Activated CD4-positive, alpha-beta T cell treated with anti-CD3 and anti-CD28 coated beads for 36 hours (primary cell): ENCODE data around the gene SBDS. TPM values are rescaled to one million over a fixed set of nuclear protein-coding genes. Genes with fewer than 3 reads are reported as not detected.
A peak's percentile ranks its signal among the peaks of the same experiment; 100 is the strongest.
"Not testable (repeated sequence)": the region's sequence is repeated elsewhere in the genome, so short reads cannot be mapped to it uniquely, and the experiment has no call there.

Experiments used
- ATAC-seq: fragments of 200-7000 bp; cut with Tn5 transposase; one replicate; pipeline ENCODE4 v1.10.0; 2021; ENCODE audit warnings: mild to moderate bottlenecking, moderate library complexity
- CTCF ChIA-PET: fragments of 350-600 bp; sonication (Branson Sonifier 250); formaldehyde crosslinking; loops from one replicate; lab custom pipeline; 2021; ENCODE audit warnings: antibody characterized with exemption; lab: Charles Lee
- POLR2A ChIA-PET: fragments of 350-600 bp; sonication (Branson Sonifier 250); formaldehyde crosslinking; loops from one replicate; lab custom pipeline; 2021; ENCODE audit warnings: antibody characterized with exemption, inconsistent platforms; lab: Charles Lee
- DNase-seq: peaks from one replicate; pipeline ENCODE4 v3.0.0-alpha.2; 2020
- H3K27ac Mint-ChIP-seq: one replicate; pipeline ENCODE4 v1.8.0; 2021; ENCODE audit warnings: mixed read lengths
- H3K27me3 Mint-ChIP-seq: one replicate; pipeline ENCODE4 v1.8.0; 2021; ENCODE audit warnings: mixed read lengths
- H3K36me3 Mint-ChIP-seq: one replicate; pipeline ENCODE4 v1.8.0; 2021; ENCODE audit warnings: low read depth, mixed read lengths
- H3K4me1 Mint-ChIP-seq: one replicate; pipeline ENCODE4 v1.8.0; 2021; ENCODE audit warnings: mixed read lengths
- H3K4me3 Mint-ChIP-seq: one replicate; pipeline ENCODE4 v1.8.0; 2021; ENCODE audit warnings: mild to moderate bottlenecking, moderate library complexity, mixed read lengths
- H3K9me3 Mint-ChIP-seq: one replicate; pipeline ENCODE4 v1.8.0; 2021; ENCODE audit warnings: low read depth, mixed read lengths
- intact Hi-C, 2 experiments: fragments of 100-400 bp; cut with DNase I in 1 of 2; cut with micrococcal nuclease in 1 of 2; formaldehyde crosslinking; loops; one replicate each; pipeline versions ENCODE4 v1.14.2 to v1.15.1; 2022 to 2024; cut with DNase I, micrococcal nuclease
- total RNA-seq, 2 experiments: library from RNA; stranded (reverse); gene quantifications; one replicate each; pipeline ENCODE4 v1.2.3, GENCODE V29; 2021

SBDS gene
- total RNA-seq, 2 experiments from 2014 or later: 53.8 to 66.0 TPM

GRCh38 chr7:67019562-67020390 is 24.4 kb upstream of the SBDS start:
- intact Hi-C loops: no loop called here
- H3K4me3 Mint-ChIP-seq: no peak overlapping the region
- H3K9me3 Mint-ChIP-seq: no peaks in the 10 kb centered on the region
- peaks cover 7% of the 10 kb centered on the region for H3K4me1 Mint-ChIP-seq
- ATAC-seq (peak; percentile 93), DNase-seq (no peak)
- H3K27me3 Mint-ChIP-seq: no peaks in the 10 kb centered on the region
- peak overlapping the region; percentile 74 for H3K27ac Mint-ChIP-seq
- H3K36me3 Mint-ChIP-seq: peaks cover 31% of the 10 kb centered on the region
- ChIA-PET POLR2A (interaction anchor here (0.9 kb wide), 1 partner anchor 25 kb away, joined by 4 read pairs; the partner anchor contains the start of gene SBDS), CTCF (interaction anchor here (0.6 to 1.0 kb wide), 3 partner anchors 21 to 40 kb away, joined by 3 to 4 read pairs (median 3); no protein-coding TSS in a partner anchor)

GRCh38 chr7:67018940-67019339 is 23.6 kb upstream of the SBDS start:
- Mint-ChIP-seq H3K27ac (no peak overlapping the region), H3K27me3 (no peaks in the 10 kb centered on the region), H3K4me1 (peaks cover 7% of the 10 kb centered on the region), H3K36me3 (peaks cover 34% of the 10 kb centered on the region), H3K4me3 (no peak overlapping the region), H3K9me3 (no peaks in the 10 kb centered on the region)
- ChIA-PET CTCF (no interaction called here), POLR2A (interaction anchor here (0.9 kb wide), 1 partner anchor 24 kb away, joined by 4 read pairs; the partner anchor contains the start of gene SBDS)
- DNase-seq: peak; percentile 18
- intact Hi-C loops: no loop called here
- ATAC-seq: peak; percentile 45

GRCh38 chr7:67017971-67018370 is 22.6 kb upstream of the SBDS start:
- H3K4me1 Mint-ChIP-seq, H3K4me3 Mint-ChIP-seq, H3K9me3 Mint-ChIP-seq, POLR2A ChIA-PET, CTCF ChIA-PET, H3K27ac Mint-ChIP-seq, intact Hi-C loops, H3K27me3 Mint-ChIP-seq, ATAC-seq, DNase-seq: not testable (repeated sequence)
- peaks cover 38% of the 10 kb centered on the region for H3K36me3 Mint-ChIP-seq

- peaks cover 35% of the 10 kb centered on the region for H3K36me3 Mint-ChIP-seq
- H3K27ac Mint-ChIP-seq, H3K4me3 Mint-ChIP-seq, H3K4me1 Mint-ChIP-seq, intact Hi-C loops, ATAC-seq, DNase-seq, H3K9me3 Mint-ChIP-seq, H3K27me3 Mint-ChIP-seq, CTCF ChIA-PET: not testable (repeated sequence)
- POLR2A ChIA-PET: interaction anchor here (0.6 kb wide), 1 partner anchor 12 kb away, joined by 3 read pairs; no protein-coding TSS in a partner anchor
These were observed 18.8 kb upstream of the SBDS start for GRCh38 chr7:67014076-67014622.

- H3K27ac Mint-ChIP-seq, DNase-seq, H3K9me3 Mint-ChIP-seq, POLR2A ChIA-PET, ATAC-seq, H3K4me3 Mint-ChIP-seq, H3K27me3 Mint-ChIP-seq, CTCF ChIA-PET, H3K4me1 Mint-ChIP-seq, intact Hi-C loops: not testable (repeated sequence)
- peaks cover 43% of the 10 kb centered on the region for H3K36me3 Mint-ChIP-seq
These were observed 14.3 kb upstream of the SBDS start for GRCh38 chr7:67009677-67010076.

- Mint-ChIP-seq H3K27me3 (no peaks in the 10 kb centered on the region), H3K4me1 (peaks cover 3% of the 10 kb centered on the region), H3K4me3 (no peak overlapping the region), H3K27ac (no peak overlapping the region), H3K9me3 (no peaks in the 10 kb centered on the region), H3K36me3 (peaks cover 37% of the 10 kb centered on the region)
- ATAC-seq: no peak
- CTCF ChIA-PET: interaction anchor here (0.5 kb wide), 1 partner anchor 8 kb away, joined by 3 read pairs; no protein-coding TSS in a partner anchor
- DNase-seq: no peak
- POLR2A ChIA-PET: no interaction called here
- intact Hi-C loops: no loop called here
These were observed 12.9 kb upstream of the SBDS start for GRCh38 chr7:67008260-67008659.

GRCh38 chr7:67006965-67007364 is 11.6 kb upstream of the SBDS start:
- DNase-seq (no peak), ATAC-seq (no peak)
- Mint-ChIP-seq H3K4me3 (no peak overlapping the region), H3K27me3 (no peaks in the 10 kb centered on the region), H3K36me3 (peaks cover 40% of the 10 kb centered on the region), H3K9me3 (no peaks in the 10 kb centered on the region), H3K4me1 (peaks cover 3% of the 10 kb centered on the region), H3K27ac (no peak overlapping the region)
- POLR2A ChIA-PET: interaction anchor here (0.7 kb wide), 1 partner anchor 329 kb away, joined by 3 read pairs; no protein-coding TSS in a partner anchor
- CTCF ChIA-PET: interaction anchor here (0.6 to 0.9 kb wide), 3 partner anchors 77 to 972 kb away, joined by 3 read pairs; no protein-coding TSS in a partner anchor
- intact Hi-C loops: no loop called here

GRCh38 chr7:67004145-67004544 is 8.8 kb upstream of the SBDS start:
- intact Hi-C loops: loop anchor here in 1 of 2 experiments (5.0 kb wide), 1 partner anchor 177 kb away; no protein-coding TSS in a partner anchor
- POLR2A ChIA-PET, ATAC-seq: not testable (repeated sequence)

GRCh38 chr7:67000601-67001258 is 5.3 kb upstream of the SBDS start:
- intact Hi-C loops: loop anchor here in 1 of 2 experiments (5.0 kb wide), 1 partner anchor 173 kb away; no protein-coding TSS in a partner anchor
- Mint-ChIP-seq H3K4me1 (peaks cover 15% of the 10 kb centered on the region), H3K36me3 (peaks cover 21% of the 10 kb centered on the region), H3K27ac (peak overlapping the region; percentile 69)
- H3K27me3 Mint-ChIP-seq, ATAC-seq, H3K9me3 Mint-ChIP-seq, DNase-seq, H3K4me3 Mint-ChIP-seq, POLR2A ChIA-PET: not testable (repeated sequence)
- CTCF ChIA-PET: interaction anchor here (0.6 to 1.2 kb wide), 2 partner anchors 8 to 96 kb away, joined by 3 read pairs; no protein-coding TSS in a partner anchor

More at GRCh38 chr7:67004145-67004544, 8.8 kb upstream of the SBDS start:
- CTCF ChIA-PET: interaction anchor here (0.7 kb wide), 1 partner anchor 12 kb away, joined by 3 read pairs; no protein-coding TSS in a partner anchor
- not testable (repeated sequence) for H3K4me3 Mint-ChIP-seq, H3K9me3 Mint-ChIP-seq, H3K27ac Mint-ChIP-seq, DNase-seq, H3K4me1 Mint-ChIP-seq, H3K27me3 Mint-ChIP-seq
- peaks cover 33% of the 10 kb centered on the region for H3K36me3 Mint-ChIP-seq

GRCh38 chr7:66996444-66997191 is 1.2 kb upstream of the SBDS start, which contains the start of gene TYW1:
TYW1 (plus strand) TSS chr7:66996833; CDS start chr7:66996979, 146 bp downstream.
- peaks cover 32% of the 10 kb centered on the region for H3K4me1 Mint-ChIP-seq
- DNase-seq: peak; percentile 99
- H3K27ac Mint-ChIP-seq: peak within 1 kb of the TSS; percentile 99
- CTCF ChIA-PET: interaction anchor here (0.7 to 2.2 kb wide), 2 partner anchors 152 to 171 kb away, joined by 3 to 13 read pairs; no protein-coding TSS in a partner anchor
- intact Hi-C loops: loop anchor here (1.0 to 10.0 kb wide), 12 partner anchors 75 to 1622 kb away; partner anchors contain the start of genes GUSB (in 2 of the 2), ASL (in 1 of the 2), RABGEF1 (in 1 of the 2) and TMEM248 (in 1 of the 2)
- peaks cover 23% of the 10 kb centered on the region for H3K36me3 Mint-ChIP-seq
- H3K4me3 Mint-ChIP-seq: peak within 1 kb of the TSS; percentile 97
- ATAC-seq: peak; percentile 92
- POLR2A ChIA-PET: interaction anchor here (1.1 kb wide), 1 partner anchor 152 kb away, joined by 4 read pairs; no protein-coding TSS in a partner anchor
- not testable (repeated sequence) for H3K27me3 Mint-ChIP-seq, H3K9me3 Mint-ChIP-seq
